Measurements from ENCODE around the gene ADAMTS12.

GRCh38 chr5:33691856-33692255 is 199.9 kb downstream of the ADAMTS12 start:
- no peak for TF ChIP-seq CTCF (optimal IDR thresholded peaks at IDR 0.05 in 1 of 3, IDR thresholded peaks at IDR 0.05 in 1 of 3, conservative IDR thresholded peaks at IDR 0.05 in 1 of 3; ENCODE audit: extremely low read depth in 1 of 3, insufficient read depth in 2 of 3, low read length in 3 of 3)
- TF ChIP-seq EZH2 (IDR thresholded peaks at IDR 0.05; ENCODE audit: low read length) = no peak
